Measurements from ENCODE around the gene SUPT20HL2.
"Not testable (repeated sequence)": the region's sequence is repeated elsewhere in the genome, so short reads cannot be mapped to it uniquely, and the experiment has no call there.

- not testable (repeated sequence) for TF ChIP-seq EZH2 (IDR thresholded peaks at IDR 0.05; ENCODE audit: borderline replicate concordance, low read length); CTCF (conservative IDR thresholded peaks at IDR 0.05 in 1 of 2, IDR thresholded peaks at IDR 0.05 in 1 of 2; ENCODE audit: extremely low read depth in 1 of 2, insufficient read depth in 1 of 2, low read depth in 1 of 2, low read length in 2 of 2)
Observed at GRCh38 chrX:24312249-24312607, 1.6 kb downstream of the SUPT20HL2 start.
